Caco-2 (cell line): ENCODE measurements around the gene OXCT1. TPM values are rescaled to one million over a fixed set of nuclear protein-coding genes. Genes with fewer than 3 reads are reported as not detected.

Source experiments
- BruUV-seq: library from RNA; stranded (reverse); fragments of 400-500 nt; replicated peaks from 2 replicates; lab custom pipeline; 2021; lab: Mats Ljungman, UMichigan
- CTCF ChIA-PET: fragments of 300-600 bp; sonication (Branson Sonifier 250); formaldehyde crosslinking; loops from one replicate; lab custom pipeline; 2022; ENCODE audit warnings: antibody characterized with exemption; lab: Charles Lee
- POLR2A ChIA-PET: fragments of 300-600 bp; sonication (Branson Sonifier 250); formaldehyde crosslinking; loops from one replicate; lab custom pipeline; 2022; ENCODE audit warnings: antibody characterized with exemption; lab: Charles Lee
- DNase-seq, 2 experiments: peaks; one replicate each; pipeline versions ENCODE4 v3.0.0 to v3.0.0-alpha.2; 2020 to 2022
- H3K27me3 ChIP-seq: replicated peaks from 2 replicates; pipeline ENCODE4 v1.6.0; 2011; ENCODE audit warnings: low read length; ENCODE audit not compliant: control insufficient read depth, insufficient read depth
- H3K36me3 ChIP-seq: 2 replicates; pipeline ENCODE4 v1.5.1; 2011; ENCODE audit warnings: low read length; ENCODE audit not compliant: control insufficient read depth, insufficient read depth
- H3K4me1 ChIP-seq: fragments of 250-450 bp; sonication (Bioruptor Pico); 2 replicates; pipeline ENCODE4 v1.5.1; 2020; ENCODE audit warnings: mild to moderate bottlenecking
- H3K4me3 ChIP-seq: 2 replicates; pipeline ENCODE4 v1.5.1; 2011; ENCODE audit warnings: low read depth, mild to moderate bottlenecking, control low read depth, low read length
- H3K9me3 ChIP-seq: fragments of 250-450 bp; sonication (Bioruptor Pico); 2 replicates; pipeline ENCODE4 v1.5.1; 2020; ENCODE audit warnings: mild to moderate bottlenecking, moderate library complexity
- H3K27ac Mint-ChIP-seq: one replicate; pipeline ENCODE4 v1.8.0; 2022; ENCODE audit warnings: mixed read lengths; ENCODE audit not compliant: unreplicated experiment
- H3K27me3 Mint-ChIP-seq: one replicate; pipeline ENCODE4 v1.8.0; 2022; ENCODE audit warnings: mixed read lengths; ENCODE audit not compliant: insufficient read depth, unreplicated experiment
- H3K36me3 Mint-ChIP-seq: one replicate; pipeline ENCODE4 v1.8.0; 2022; ENCODE audit warnings: mild to moderate bottlenecking, mixed read lengths; ENCODE audit not compliant: insufficient read depth, unreplicated experiment
- H3K4me1 Mint-ChIP-seq: one replicate; pipeline ENCODE4 v1.8.0; 2022; ENCODE audit warnings: low read depth, mixed read lengths; ENCODE audit not compliant: unreplicated experiment
- H3K4me3 Mint-ChIP-seq: one replicate; pipeline ENCODE4 v1.8.0; 2022; ENCODE audit warnings: mild to moderate bottlenecking, moderate library complexity, mixed read lengths; ENCODE audit not compliant: unreplicated experiment
- H3K9me3 Mint-ChIP-seq: one replicate; pipeline ENCODE4 v1.8.0; 2022; ENCODE audit warnings: mixed read lengths; ENCODE audit not compliant: unreplicated experiment
- intact Hi-C: fragments of 100-400 bp; cut with micrococcal nuclease; formaldehyde crosslinking; loops from one replicate; pipeline ENCODE4 v1.10.0; 2022; ENCODE audit not compliant: unreplicated experiment
- total RNA-seq: library from RNA; stranded (reverse); gene quantifications from 2 replicates; pipeline ENCODE4 v1.2.3, GENCODE V29; 2022
- TF ChIP-seq, protein P1 (sequence below), 2 experiments: fragments of 200-600 bp in 1 of 2; IDR thresholded peaks; 1 replicate in 1 of 2; 2 replicates in 1 of 2; pipeline versions ENCODE4 v1.5.1 to v1.8.0; 2011 to 2022; ENCODE audit warnings: antibody characterized with exemption in 1 of 2, control low read depth in 1 of 2, inconsistent platforms in 1 of 2, low read depth in 1 of 2, low read length in 1 of 2, mild to moderate bottlenecking in 1 of 2, moderate library complexity in 1 of 2; ENCODE audit not compliant: insufficient read depth in 1 of 2, severe bottlenecking in 1 of 2, unreplicated experiment in 1 of 2

The OXCT1 gene
- total RNA-seq, 1 experiment from 2014 or later: 22.5 TPM

DNA sequence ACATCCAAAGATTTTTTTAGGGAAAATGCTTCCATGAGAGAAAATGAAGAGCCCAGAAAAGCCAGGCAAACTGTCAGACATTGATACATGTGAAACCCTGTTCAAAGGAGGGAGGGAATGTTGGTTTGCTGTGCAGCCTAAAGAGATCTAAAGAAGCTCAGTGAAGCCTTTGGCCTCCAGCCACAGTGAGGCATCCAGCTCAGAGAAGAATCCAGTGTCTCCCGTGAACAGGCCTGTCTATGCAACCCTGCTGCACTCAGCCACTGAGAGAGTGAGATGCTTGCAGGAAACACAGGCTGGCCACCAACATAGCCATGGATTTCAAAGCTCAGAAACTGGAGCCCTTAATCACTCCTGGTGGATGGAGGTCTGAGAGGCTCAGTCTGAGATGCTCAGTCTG lies 188.4 kb downstream of the OXCT1 start:
- peaks cover 7% of the 10 kb centered on the region for H3K9me3 Mint-ChIP-seq
- no peaks in the 10 kb centered on the region for H3K4me1 ChIP-seq
- intact Hi-C loops: no loop called here
- H3K27me3 Mint-ChIP-seq: peaks cover 6% of the 10 kb centered on the region
- ChIA-PET POLR2A (no interaction called here), CTCF (no interaction called here)
- no peaks in the 10 kb centered on the region for H3K4me1 Mint-ChIP-seq
- no peaks in the 10 kb centered on the region for H3K27me3 ChIP-seq
- H3K4me3 Mint-ChIP-seq: no peak overlapping the region
- DNase-seq: no peak
- no peak overlapping the region for H3K4me3 ChIP-seq
- H3K36me3 Mint-ChIP-seq: no peaks in the 10 kb centered on the region
- no peak overlapping the region for H3K27ac Mint-ChIP-seq
- no TSS peak for BruUV-seq
- no peaks in the 10 kb centered on the region for H3K36me3 ChIP-seq
- TF ChIP-seq, protein P1, sequence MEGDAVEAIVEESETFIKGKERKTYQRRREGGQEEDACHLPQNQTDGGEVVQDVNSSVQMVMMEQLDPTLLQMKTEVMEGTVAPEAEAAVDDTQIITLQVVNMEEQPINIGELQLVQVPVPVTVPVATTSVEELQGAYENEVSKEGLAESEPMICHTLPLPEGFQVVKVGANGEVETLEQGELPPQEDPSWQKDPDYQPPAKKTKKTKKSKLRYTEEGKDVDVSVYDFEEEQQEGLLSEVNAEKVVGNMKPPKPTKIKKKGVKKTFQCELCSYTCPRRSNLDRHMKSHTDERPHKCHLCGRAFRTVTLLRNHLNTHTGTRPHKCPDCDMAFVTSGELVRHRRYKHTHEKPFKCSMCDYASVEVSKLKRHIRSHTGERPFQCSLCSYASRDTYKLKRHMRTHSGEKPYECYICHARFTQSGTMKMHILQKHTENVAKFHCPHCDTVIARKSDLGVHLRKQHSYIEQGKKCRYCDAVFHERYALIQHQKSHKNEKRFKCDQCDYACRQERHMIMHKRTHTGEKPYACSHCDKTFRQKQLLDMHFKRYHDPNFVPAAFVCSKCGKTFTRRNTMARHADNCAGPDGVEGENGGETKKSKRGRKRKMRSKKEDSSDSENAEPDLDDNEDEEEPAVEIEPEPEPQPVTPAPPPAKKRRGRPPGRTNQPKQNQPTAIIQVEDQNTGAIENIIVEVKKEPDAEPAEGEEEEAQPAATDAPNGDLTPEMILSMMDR (IDR thresholded peaks at IDR 0.05; ENCODE audit: insufficient read depth in 1 of 2, low read depth in 1 of 2, low read length in 1 of 2, severe bottlenecking in 1 of 2, unreplicated experiment in 1 of 2): no peak
- peaks cover 8% of the 10 kb centered on the region for H3K9me3 ChIP-seq

Other genes starting within 250 kb of the OXCT1 start
- gene RIMOC1, start 33.9 kb upstream of the OXCT1 start, total RNA-seq: 29.5 and 30.2 TPM in 2 replicates
- 8.1 and 9.7 TPM in 2 replicates for gene FBXO4, start 54.9 kb upstream of the OXCT1 start, total RNA-seq